NCI-H526 (cell line): ENCODE data around the gene SPEG.
A peak's percentile ranks its signal among the peaks of the same experiment; 100 is the strongest.

Experiments
- DNase-seq, 2 experiments: peaks; one replicate each; lab custom pipeline; 2025; lab: John Stamatoyannopoulos, UW

SPEG gene

GRCh38 chr2:219532378-219532649 is 97.7 kb downstream of the SPEG start:
- DNase-seq = no peak

GRCh38 chr2:219533930-219534661 is 99.5 kb downstream of the SPEG start:
- DNase-seq = no peak

- DNase-seq = no peak
Measured at GRCh38 chr2:219536425-219536824, 101.8 kb downstream of the SPEG start.

- no peak for DNase-seq
Measured at GRCh38 chr2:219536967-219537366, 102.3 kb downstream of the SPEG start.

GRCh38 chr2:219537657-219538488 is 103.2 kb downstream of the SPEG start:
- DNase-seq = peak in 1 of 2 experiments; percentile 51

DNA sequence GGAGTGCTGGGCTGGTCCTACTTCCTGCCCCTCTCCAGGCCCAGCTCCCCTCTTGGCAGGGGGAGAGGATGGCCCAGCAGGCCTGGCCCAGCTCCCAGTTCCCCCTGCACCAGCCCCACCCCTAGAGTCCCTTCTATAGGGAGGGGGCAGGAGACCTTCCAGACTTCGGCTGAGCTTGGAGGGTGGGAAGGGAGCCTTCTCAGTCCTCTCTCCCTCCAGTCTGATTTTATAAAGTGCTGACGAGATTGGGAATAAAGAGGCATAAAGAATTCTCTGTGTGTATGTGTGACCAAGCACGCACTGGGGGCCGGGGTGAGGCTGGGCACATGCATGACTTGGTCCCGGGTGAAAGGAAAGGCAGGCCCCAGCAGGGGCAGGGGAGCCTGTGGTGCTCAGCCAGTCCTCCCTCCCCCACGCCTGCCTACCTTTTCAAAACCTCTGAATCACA is 103.9 kb downstream of the SPEG start:
- DNase-seq = no peak

DNA sequence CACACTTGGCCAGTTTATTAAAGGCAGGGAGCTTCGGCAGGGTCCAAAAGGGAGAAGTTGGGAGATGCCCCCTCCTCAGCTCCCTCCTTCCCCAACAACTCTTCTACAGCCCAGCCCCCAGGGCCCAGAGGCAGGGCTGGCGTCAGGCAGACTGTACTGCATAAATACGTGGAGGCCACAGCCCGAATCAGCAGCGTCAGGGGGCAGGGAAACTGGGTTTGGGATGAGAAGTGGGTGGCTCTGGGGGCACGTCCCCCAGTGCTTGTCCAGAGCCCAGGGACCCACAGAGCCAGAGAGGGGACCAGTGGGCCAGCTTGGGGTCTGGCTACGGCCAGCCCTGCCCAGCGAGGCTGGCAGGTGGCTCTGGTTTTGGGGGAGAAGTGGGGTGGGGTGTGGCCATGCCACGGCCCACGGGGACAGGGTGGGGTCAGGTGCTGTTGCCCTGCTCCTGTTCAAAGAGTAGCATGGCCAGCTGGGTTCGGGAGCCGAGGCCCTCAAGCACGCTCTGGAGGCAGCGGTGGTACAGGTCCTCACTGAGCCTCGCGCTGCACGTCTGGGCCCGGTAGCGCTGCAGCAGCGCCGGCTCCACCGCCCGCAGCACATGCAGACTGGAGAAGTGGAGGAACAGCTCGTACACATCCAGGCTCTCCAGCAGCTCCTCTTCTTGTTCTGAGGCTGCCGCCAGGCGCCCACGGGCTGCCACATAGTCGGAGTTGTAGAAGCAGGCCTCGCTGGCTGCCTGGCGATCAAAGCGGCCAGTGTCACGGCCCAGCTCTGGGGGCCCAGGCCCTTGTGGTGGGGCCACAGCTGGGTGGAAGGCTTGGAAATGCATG is 104.5 kb downstream of the SPEG start:
- no peak for DNase-seq

DNA sequence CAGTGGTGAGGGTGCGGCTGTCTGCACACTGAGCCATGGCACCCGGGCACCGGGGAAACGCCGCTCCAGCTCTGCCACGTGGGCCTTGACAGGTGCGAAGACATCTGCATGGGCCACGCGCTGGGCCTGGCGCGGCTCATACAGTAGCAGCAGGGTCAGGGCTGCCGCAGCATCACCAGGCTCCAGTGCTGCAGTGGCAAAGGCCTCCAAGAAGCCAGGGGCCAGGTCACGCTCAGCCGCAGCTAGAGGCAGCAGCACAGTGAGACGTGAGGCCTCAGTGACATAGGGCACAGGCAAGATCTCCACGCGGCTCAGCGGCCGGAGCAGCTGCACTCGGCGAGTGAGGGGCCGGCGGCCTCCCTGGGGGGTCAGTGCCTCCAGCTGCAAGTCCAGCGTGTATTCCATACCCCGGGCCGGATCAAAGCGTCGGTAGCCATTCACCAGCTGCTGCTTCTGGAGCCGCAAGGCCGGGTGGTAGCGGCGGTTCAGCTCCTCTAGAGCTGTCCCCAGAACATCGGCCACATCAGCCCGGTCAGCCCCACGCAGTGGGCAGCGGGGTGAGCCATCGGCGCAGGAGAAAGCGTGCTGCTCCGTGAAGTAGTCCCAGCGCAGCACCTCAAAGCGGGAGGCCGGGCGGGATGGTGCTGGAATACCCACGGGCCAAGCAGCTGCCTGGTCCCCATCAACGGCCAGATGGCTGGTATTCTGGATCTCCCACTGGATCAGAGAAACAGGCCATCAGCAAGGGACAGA is 105.5 kb downstream of the SPEG start:
- DNase-seq = no peak

GRCh38 chr2:219540784-219541504 is 106.3 kb downstream of the SPEG start:
- no peak for DNase-seq

GRCh38 chr2:219541611-219542180 is 107.1 kb downstream of the SPEG start:
- DNase-seq = peak; percentile 67 to 93

DNA sequence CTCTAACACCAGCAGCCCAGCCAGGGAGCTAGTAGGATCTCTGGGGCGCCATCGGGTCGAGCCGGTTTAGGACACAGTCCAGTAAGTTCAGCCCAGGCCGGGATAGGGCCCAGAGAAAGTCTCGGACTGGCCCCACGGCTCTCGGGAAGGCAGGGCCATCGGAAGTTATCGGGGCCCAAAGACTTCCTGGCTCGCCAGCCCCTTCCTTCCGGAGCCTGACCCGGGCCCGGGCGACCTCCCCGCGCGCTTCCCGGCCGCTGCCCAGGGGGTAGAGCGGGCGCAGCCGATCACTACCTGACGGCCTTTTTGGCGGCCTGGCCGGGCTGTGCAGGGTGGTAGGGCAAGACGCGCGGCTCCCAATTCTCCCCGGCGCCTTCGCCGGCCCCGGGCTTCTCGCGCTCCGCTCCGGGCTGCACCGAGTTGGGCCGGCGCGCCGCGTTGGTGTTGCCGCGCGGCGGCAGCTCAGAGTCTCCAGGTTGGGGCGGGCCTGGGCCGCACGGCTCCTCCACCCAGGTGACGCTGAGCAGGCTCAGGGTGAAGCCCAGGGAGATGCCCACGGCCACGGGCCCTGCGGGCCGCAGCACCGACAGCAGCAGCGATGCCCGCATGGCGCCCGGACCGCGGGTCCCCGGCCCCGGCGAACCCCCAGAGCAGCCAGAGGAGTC is 108.4 kb downstream of the SPEG start:
- DNase-seq = peak in 1 of 2 experiments; percentile 82

- peak; percentile 97 to 99 for DNase-seq
Measured at GRCh38 chr2:219543596-219544358, 109.1 kb downstream of the SPEG start, which contains the start of the genes CHPF and TMEM198. Gene CHPF, minus strand, starts transcription at chr2:219543809. Its CDS starts 271 bp downstream, at chr2:219543538. Gene TMEM198, plus strand, starts transcription at chr2:219544028. Its CDS starts 700 bp downstream, at chr2:219544728.

GRCh38 chr2:219544567-219544966 is 109.9 kb downstream of the SPEG start:
- DNase-seq = no peak

GRCh38 chr2:219545295-219545942 is 110.8 kb downstream of the SPEG start:
- peak in 1 of 2 experiments; percentile 33 for DNase-seq

DNA sequence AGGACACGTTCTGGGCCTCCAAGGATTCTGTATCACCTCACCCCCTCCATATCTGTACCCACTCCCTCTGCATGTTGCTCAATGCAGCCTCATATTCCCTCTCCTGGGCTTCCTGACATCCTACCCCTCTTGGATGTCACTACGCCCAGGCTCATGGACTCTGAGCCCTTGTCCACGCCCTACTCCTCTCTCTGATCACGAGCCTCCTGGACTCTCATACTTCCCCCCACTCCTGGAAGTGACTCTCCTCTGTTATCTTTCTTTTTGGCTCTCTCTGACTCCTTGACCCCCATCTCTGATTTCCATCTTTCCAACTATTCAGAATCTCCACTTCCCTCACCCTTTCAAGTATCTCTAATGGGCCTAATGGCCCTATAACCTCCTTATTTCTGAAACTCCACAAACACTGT is 111.3 kb downstream of the SPEG start:
- DNase-seq = no peak

GRCh38 chr2:219547621-219548020 is 113.0 kb downstream of the SPEG start:
- no peak for DNase-seq
